ENCODE data around the gene HAGHL. TPM values are rescaled to one million over a fixed set of nuclear protein-coding genes. Genes with fewer than 3 reads are reported as not detected.

The HAGHL gene
- total and polyA plus RNA-seq, 4 donors: 0.25 to 1.1 (median 0.49) TPM

GRCh38 chr16:760065-760464, 33.2 kb downstream of the HAGHL start:
- peaks cover 0 to 1% (median 0%) of the 10 kb centered on the region in 4 donors for H3K4me1 ChIP-seq (ENCODE audit: control insufficient read depth in 4 of 4, insufficient read depth in 4 of 4, low read length in 3 of 4)
- peaks cover 0 to 5% (median 0%) of the 10 kb centered on the region in 4 donors for H3K9me3 ChIP-seq (ENCODE audit: control insufficient read depth in 4 of 4, low read length in 3 of 4)
- no peak for DNase-seq (ENCODE audit: low spot score)
- H3K4me3 ChIP-seq (ENCODE audit: low read depth in 1 of 3, low read length in 3 of 3): no peak overlapping the region
- H3K9ac ChIP-seq (ENCODE audit: low read depth in 1 of 2, low read length in 2 of 2): no peak overlapping the region
- no peaks in the 10 kb centered on the region for H3K27me3 ChIP-seq (ENCODE audit: control insufficient read depth in 4 of 4, insufficient read depth in 4 of 4, low read length in 3 of 4)
- 76% methylated on average over 15 of the region's 15 CpGs for WGBS
- no peaks in the 10 kb centered on the region for H3K36me3 ChIP-seq (ENCODE audit: control insufficient read depth in 4 of 4, insufficient read depth in 3 of 4, low read depth in 1 of 4, low read length in 3 of 4)
- no peak overlapping the region for H3K27ac ChIP-seq (ENCODE audit: low read depth in 1 of 2, low read length in 2 of 2)
- no peak for TF ChIP-seq HNF4A (conservative IDR thresholded peaks at IDR 0.05)
- TF ChIP-seq, protein P1, sequence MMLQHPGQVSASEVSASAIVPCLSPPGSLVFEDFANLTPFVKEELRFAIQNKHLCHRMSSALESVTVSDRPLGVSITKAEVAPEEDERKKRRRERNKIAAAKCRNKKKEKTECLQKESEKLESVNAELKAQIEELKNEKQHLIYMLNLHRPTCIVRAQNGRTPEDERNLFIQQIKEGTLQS (IDR thresholded peaks at IDR 0.05): no peak

DNA sequence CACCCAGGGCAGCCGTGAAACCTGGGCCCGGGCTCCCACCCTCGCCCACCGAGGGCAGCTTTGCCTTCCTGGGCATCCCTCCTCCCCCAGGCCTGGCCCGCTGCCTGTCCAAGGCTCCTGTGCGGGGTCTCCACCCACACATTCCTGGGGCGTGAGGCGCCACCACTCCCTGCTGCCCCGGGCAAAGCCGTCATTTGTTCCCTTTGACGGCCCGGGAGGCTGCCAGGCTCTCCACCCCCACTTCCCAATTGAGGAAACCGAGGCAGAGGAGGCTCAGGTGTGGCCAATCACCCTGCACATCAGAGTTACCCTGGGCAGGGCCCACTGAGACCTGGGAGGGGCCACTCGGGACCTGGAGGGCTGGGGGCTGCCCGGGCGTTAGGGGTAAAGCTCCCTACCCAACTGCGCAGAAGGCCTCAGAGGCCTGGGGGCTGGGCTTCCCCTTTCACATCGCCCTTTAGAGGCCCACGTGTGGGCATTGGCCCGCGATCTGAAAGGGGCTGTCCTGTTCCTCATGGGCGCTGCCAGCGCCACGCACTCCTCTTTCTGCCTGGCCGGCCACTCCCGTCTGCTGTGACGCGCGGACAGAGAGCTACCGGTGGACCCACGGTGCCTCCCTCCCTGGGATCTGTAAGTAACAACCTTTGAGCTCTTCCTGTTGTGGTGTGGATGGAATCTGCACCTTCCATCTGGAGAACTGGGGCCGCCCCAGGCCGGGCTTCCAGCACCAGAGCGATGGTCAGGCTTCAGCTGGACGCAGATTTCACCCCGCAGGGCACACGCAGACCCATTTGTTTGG, 33.8 kb downstream of the HAGHL start, which contains the start of gene MSLN:
Gene MSLN, plus strand, starts transcription at position 190 of the 799 bp plus-strand sequence. CDS start 1,947 bp downstream, outside the sequence.
- Histone ChIP-seq H3K4me3 (ENCODE audit: low read depth in 1 of 3, low read length in 3 of 3) (no peak within 1 kb of the TSS), H3K9ac (ENCODE audit: low read depth in 1 of 2, low read length in 2 of 2) (no peak within 1 kb of the TSS), H3K36me3 (ENCODE audit: control insufficient read depth in 4 of 4, insufficient read depth in 3 of 4, low read depth in 1 of 4, low read length in 3 of 4) (no peaks in the 10 kb centered on the region), H3K27ac (ENCODE audit: low read depth in 1 of 2, low read length in 2 of 2) (no peak within 1 kb of the TSS), H3K9me3 (ENCODE audit: control insufficient read depth in 4 of 4, low read length in 3 of 4) (peaks cover 0 to 5% (median 0%) of the 10 kb centered on the region in 4 donors), H3K27me3 (ENCODE audit: control insufficient read depth in 4 of 4, insufficient read depth in 4 of 4, low read length in 3 of 4) (no peaks in the 10 kb centered on the region), H3K4me1 (ENCODE audit: control insufficient read depth in 4 of 4, insufficient read depth in 4 of 4, low read length in 3 of 4) (peaks cover 0 to 1% (median 0%) of the 10 kb centered on the region in 4 donors)
- 72% methylated on average over 37 of the region's 37 CpGs for WGBS
- TF ChIP-seq RXRA (IDR thresholded peaks at IDR 0.05): no peak
- TF ChIP-seq FOXA2 (IDR thresholded peaks at IDR 0.05): no peak
- no peak for DNase-seq (ENCODE audit: low spot score)

- H3K9ac ChIP-seq (ENCODE audit: low read depth in 1 of 2, low read length in 2 of 2): no peak overlapping the region
- no peak overlapping the region for H3K27ac ChIP-seq (ENCODE audit: low read depth in 1 of 2, low read length in 2 of 2)
- H3K4me3 ChIP-seq (ENCODE audit: low read depth in 1 of 3, low read length in 3 of 3): no peak overlapping the region
- no peaks in the 10 kb centered on the region for H3K36me3 ChIP-seq (ENCODE audit: control insufficient read depth in 4 of 4, insufficient read depth in 3 of 4, low read depth in 1 of 4, low read length in 3 of 4)
- 67% methylated on average over 22 of the region's 22 CpGs for WGBS
- TF ChIP-seq, protein P2, sequence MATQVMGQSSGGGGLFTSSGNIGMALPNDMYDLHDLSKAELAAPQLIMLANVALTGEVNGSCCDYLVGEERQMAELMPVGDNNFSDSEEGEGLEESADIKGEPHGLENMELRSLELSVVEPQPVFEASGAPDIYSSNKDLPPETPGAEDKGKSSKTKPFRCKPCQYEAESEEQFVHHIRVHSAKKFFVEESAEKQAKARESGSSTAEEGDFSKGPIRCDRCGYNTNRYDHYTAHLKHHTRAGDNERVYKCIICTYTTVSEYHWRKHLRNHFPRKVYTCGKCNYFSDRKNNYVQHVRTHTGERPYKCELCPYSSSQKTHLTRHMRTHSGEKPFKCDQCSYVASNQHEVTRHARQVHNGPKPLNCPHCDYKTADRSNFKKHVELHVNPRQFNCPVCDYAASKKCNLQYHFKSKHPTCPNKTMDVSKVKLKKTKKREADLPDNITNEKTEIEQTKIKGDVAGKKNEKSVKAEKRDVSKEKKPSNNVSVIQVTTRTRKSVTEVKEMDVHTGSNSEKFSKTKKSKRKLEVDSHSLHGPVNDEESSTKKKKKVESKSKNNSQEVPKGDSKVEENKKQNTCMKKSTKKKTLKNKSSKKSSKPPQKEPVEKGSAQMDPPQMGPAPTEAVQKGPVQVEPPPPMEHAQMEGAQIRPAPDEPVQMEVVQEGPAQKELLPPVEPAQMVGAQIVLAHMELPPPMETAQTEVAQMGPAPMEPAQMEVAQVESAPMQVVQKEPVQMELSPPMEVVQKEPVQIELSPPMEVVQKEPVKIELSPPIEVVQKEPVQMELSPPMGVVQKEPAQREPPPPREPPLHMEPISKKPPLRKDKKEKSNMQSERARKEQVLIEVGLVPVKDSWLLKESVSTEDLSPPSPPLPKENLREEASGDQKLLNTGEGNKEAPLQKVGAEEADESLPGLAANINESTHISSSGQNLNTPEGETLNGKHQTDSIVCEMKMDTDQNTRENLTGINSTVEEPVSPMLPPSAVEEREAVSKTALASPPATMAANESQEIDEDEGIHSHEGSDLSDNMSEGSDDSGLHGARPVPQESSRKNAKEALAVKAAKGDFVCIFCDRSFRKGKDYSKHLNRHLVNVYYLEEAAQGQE (IDR thresholded peaks at IDR 0.05): no peak
- no peak for TF ChIP-seq GABPA (IDR thresholded peaks at IDR 0.05 in 1 of 2, conservative IDR thresholded peaks at IDR 0.05 in 1 of 2)
- no peak for TF ChIP-seq FOXA1 (IDR thresholded peaks at IDR 0.05)
- no peak for TF ChIP-seq RXRA (IDR thresholded peaks at IDR 0.05)
- no peak for TF ChIP-seq SP1 (IDR thresholded peaks at IDR 0.05)
- no peak for TF ChIP-seq YY1 (IDR thresholded peaks at IDR 0.05)
- TF ChIP-seq RAD21 (IDR thresholded peaks at IDR 0.05): no peak
- TF ChIP-seq EGR1 (IDR thresholded peaks at IDR 0.05; ENCODE audit: low read depth in 2 of 2): no peak
- no peak for TF ChIP-seq MAX (IDR thresholded peaks at IDR 0.05)
- no peak for TF ChIP-seq HNF4A (conservative IDR thresholded peaks at IDR 0.05)
- no peak for TF ChIP-seq CTCF (IDR thresholded peaks at IDR 0.05; ENCODE audit: low read depth, low read length, missing input control)
- DNase-seq (ENCODE audit: low spot score): no peak
- no peaks in the 10 kb centered on the region for H3K9me3 ChIP-seq (ENCODE audit: control insufficient read depth in 4 of 4, low read length in 3 of 4)
- peaks cover 0 to 1% (median 0%) of the 10 kb centered on the region in 4 donors for H3K4me1 ChIP-seq (ENCODE audit: control insufficient read depth in 4 of 4, insufficient read depth in 4 of 4, low read length in 3 of 4)
- no peaks in the 10 kb centered on the region for H3K27me3 ChIP-seq (ENCODE audit: control insufficient read depth in 4 of 4, insufficient read depth in 4 of 4, low read length in 3 of 4)
These were observed 35.0 kb downstream of the HAGHL start for GRCh38 chr16:761625-762513.

All from liver (tissue), 9 donors.